GM19468 (cell line): Measurements from ENCODE around the gene LRP8.

ENCODE experiments used
- ATAC-seq: cut with Tn5 transposase; IDR thresholded peaks from one replicate; pipeline ENCODE4 v1.9.1; 2021; ENCODE audit warnings: mild to moderate bottlenecking, moderate library complexity, moderate number of reproducible peaks; ENCODE audit not compliant: unreplicated experiment; ENCODE audit errors: extremely low read depth

LRP8 gene

DNA sequence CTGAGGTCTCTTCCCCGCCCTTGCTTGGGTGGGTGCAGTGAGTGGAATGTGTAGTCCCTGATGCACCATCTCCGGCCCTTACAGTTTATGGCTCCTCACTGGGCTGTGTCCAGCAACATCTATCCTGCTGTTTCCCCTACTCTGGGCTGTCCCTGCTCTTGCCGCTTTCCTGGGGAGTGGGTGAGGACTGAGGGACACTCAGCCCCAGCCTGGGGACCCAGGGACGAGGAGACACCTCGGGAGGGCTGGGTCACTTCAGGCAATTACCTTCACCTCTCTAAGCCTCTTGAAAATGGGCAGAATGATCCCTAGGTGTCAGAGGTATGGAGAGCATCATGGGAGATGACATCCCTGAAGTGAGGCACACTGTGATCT is 13.6 kb upstream of the LRP8 start:
- no peak for ATAC-seq

GRCh38 chr1:53340660-53341520 is 13.0 kb upstream of the LRP8 start:
- no peak for ATAC-seq

DNA sequence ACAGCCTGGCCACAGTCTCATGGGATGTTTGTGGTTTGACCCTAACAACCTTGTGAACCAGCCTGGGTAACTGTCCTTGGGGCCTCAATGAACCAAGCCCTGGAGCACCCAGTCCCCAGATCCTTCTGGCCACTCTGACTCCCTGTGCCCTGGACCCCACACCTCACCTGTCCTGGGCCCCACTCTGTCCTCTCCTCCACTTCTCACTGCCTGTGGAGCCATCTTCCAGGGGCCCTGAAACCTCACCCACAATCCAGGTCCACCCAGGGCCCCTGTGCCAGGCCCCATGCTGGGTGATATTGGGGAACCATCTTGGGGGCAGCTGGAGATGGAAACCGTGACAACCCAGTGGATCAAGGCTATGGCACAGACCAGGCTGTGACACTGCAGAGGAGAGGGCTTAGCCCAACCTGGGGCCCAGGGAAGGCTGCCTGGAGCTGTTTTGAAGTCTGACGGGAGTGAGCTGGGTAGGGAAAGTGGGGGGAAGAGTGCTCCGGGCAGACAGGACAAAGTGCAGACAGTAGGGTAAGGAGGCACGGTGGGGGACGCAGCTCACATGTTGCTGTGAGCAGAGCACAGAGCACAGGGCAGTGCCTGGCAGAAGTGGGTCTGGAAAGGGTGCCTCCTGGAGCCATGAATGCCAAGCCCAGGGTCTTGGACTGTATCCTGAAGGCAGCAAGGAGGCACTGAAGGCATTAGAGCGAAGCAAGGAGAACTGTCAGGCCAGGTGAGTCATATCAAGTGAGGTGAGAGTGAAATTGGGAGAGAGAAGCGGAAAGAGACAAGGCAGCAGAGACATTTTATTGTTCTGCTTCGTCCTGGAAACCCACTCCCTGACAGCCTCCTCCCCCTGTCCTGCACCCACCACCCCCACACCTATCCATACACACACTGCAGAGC is 12.1 kb upstream of the LRP8 start:
- ATAC-seq = no peak

GRCh38 chr1:53338423-53338822 is 10.6 kb upstream of the LRP8 start:
- no peak for ATAC-seq

DNA sequence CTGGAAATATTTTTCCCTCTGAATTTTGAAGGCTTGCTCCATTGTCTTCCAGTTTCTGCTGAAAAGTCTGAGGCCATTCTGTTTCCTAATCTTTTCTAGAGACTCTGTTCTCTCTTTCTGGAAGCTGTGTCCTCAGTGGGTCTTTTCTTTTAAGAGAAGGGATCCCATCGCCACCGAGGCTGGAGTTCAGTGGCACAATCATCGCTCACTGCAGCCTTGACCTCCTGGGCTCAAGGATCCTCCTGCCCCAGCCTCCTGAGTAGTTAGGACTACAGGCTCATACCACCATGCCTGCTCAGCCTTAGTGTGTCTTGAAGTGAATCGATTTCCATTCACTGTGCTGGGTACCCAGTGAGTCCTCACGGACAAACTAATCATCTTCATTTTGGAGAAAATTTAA is 9.6 kb upstream of the LRP8 start:
- no peak for ATAC-seq

DNA sequence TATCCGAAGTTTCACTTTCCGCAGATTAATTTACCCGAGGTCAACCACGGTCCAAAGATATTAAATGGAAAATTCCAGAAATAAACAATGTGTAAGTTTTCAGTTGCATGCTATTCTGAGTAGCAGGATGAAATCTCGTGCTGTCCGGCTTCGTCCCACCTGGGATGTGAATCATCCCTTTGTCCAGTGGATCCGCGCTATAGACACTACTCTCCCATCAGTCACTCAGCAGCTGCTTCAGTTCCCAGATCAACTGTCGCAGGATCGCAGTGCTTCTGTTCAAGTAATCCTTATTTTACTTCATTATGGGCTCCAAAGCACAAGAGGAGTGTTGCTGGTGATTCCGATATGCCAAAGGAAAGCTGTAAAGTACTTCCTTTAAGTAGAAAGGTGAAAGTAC is 8.3 kb upstream of the LRP8 start:
- ATAC-seq = no peak

GRCh38 chr1:53335661-53336060 is 7.8 kb upstream of the LRP8 start:
- no peak for ATAC-seq

- ATAC-seq = no peak
Observed at GRCh38 chr1:53334781-53335180, 6.9 kb upstream of the LRP8 start.

GRCh38 chr1:53334312-53334711 is 6.4 kb upstream of the LRP8 start:
- ATAC-seq = no peak

DNA sequence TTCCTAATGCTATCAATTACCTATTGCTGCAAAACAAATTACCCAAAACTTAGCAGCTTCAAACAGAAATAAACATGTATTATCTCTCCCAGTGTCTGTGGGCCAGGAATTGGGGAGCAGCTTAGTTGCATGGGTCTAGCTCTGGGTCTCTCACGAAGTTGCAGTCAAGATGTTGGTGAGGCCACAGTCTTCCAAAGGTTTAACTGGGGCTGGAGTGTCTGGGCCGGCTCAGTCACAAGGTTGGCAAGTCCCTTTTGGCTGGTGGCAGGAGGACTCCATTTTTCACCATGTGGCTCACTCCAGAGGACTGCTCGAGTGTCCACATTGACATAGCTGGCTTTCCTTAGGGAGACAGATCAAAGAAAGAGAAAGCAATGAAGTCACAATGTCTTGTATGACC is 5.0 kb upstream of the LRP8 start:
- ATAC-seq = no peak

GRCh38 chr1:53332186-53332564 is 4.3 kb upstream of the LRP8 start:
- no peak for ATAC-seq

GRCh38 chr1:53331446-53332185 is 3.7 kb upstream of the LRP8 start:
- no peak for ATAC-seq

GRCh38 chr1:53330819-53331218 is 2.9 kb upstream of the LRP8 start:
- ATAC-seq = no peak

DNA sequence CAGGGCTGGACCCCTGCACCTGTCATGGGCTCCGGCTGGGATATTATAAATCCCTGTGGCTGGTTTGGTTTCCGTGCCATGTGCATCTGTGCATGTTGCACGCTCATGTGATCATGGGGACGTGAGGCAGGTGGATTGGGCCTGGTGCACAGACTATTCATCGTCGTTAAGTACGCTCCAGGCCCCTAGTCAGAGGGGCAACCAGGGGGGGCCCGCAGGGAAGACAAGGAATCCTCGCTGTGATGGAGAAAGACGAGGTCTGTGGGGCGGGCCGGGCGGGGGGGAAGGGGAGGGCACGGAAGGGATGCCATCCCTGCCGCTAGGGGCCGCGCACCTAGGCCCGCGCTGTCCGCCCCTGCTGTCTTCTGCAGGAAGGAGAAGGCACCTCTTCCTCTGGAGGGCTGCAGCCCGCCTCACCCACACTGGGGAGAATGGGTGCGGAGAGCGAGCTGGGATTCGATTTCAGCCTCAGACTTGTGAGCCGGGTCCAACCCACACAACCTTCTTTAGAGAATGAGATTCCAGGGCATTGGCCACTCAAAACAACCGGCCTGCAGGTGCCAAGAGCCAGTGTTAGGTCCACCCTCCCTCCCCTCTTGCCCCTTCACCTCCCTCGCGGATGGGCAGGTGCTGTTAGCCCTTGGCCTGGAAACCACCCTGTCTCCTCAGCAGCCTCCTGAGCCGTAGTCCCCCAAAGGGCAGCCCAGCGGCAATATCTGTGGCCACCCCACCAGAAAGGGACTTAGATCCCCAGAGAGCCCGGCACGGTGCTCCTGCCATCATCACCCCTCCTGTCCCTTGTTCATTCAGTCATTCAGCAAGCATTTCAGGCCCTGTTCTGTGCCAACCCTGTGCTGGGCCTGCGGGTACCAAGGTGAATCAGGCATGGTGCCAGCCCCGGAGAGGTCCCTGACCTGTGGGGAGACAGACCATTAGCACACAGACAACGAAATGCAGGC is 950 bp upstream of the LRP8 start:
- no peak for ATAC-seq

DNA sequence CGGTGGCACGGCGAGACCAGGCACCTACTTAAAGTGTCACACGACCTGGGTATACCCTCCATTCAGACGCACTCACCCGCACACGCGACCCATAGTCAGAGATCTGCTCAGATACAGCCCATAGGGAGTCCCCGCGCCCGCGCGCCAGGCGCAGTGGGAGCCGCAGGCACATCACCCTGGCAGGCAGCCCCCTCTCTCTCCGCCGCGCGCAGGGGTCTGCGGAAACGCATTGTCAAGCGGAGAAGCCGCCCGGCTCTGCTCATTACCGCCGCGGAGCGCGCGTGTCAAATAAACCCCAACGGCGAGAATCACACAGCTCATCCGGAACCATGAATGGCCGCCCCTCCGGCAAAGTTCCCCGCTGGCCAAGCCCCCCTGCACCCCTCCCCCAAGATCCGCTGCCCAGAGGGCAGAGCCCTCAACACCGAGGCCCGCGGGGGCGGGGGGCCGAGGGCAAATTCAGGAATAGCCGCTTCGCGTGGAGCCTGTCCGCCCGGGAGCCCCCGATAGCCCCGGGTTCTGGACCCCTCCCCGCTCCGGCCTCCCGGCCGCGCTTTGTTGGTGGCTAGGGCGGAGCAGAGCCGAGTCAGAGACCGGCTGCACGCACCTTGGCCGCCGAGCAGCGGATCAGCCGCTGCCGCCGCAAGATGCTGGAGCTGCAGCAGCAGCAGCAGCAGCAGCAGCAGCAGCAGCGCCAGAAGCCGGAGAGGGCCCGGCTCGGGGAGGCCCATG is 522 bp downstream of the LRP8 start:
- no peak for ATAC-seq

DNA sequence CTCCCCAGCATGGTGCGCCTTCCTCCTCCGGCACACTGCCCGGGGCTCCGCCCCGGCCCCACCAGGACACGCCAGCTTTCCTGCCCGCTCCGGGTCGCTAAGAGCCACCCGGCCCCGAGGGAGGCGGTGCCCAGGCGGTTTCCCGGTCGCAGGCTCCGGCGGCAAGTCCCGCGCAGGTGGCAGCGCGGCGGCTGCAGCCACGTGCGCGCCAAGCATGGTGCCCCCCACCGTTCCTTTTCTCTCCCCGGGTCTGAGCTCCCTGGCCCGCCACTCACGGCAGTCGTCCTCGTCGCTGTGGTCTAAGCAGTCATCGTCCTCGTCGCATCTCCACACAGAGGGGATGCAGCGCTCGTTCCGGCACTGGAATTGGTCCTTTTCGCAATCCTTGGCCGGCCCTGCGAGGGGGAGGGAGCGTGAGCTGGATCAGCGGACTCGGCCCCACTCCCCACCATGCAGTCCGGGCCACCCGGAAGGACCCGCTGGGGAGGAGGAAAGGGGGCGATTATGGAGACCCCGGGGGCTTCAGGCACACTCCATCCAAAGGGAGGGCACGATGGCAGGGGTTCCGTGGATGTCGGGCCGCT is 1.2 kb downstream of the LRP8 start:
- peak; percentile 4 for ATAC-seq

DNA sequence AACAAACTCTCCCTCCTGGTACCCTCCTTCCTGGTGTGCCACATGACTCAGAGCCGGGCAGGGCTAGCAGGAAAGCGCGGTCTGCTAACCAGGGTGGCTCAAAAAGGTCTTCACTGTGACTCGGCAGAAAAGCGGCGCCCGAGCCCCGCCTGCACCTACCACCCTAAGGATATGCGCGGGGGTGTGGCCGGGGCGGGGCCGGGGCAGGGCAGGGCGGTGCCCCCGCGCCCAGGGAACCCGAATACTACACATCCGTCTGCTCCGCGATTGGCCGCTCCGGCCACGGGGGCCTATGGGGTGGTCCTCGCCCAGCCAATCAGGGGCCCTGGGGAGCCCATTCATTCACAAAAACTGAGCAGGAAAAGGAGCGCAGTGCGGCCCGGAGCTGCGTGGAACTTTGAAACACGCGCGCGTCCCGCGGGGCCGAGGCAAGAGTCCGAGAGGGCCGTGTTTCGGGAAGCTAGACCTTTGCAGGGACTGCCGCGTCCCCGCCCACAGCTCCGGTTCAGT is 1.7 kb downstream of the LRP8 start:
- ATAC-seq = peak; percentile 89

GRCh38 chr1:53325326-53326087 is 2.4 kb downstream of the LRP8 start:
- ATAC-seq = no peak
